Left renal cortex interstitium (tissue), 4 donors: ENCODE results near the gene ARID3C. TPM values are rescaled to one million over a fixed set of nuclear protein-coding genes. Genes with fewer than 3 reads are reported as not detected.

Experiments
- DNase-seq, 4 donors: peaks; one replicate each; pipeline ENCODE4 v3.0.0-alpha.2; 2013; ENCODE audit warnings: low read depth in 4 of 4, low spot score in 2 of 4, missing footprints in 1 of 4
- polyA plus RNA-seq, 4 donors: library from polyadenylated mRNA; unstranded; fragments of 120-200 nt; gene quantifications; one replicate each; pipeline ENCODE4 v1.2.1, GENCODE V29; 2013; ENCODE audit not compliant: insufficient read length in 4 of 4

Gene ARID3C
- polyA plus RNA-seq, 4 donors: 0.16 to 0.21 (median 0.19) TPM; not detected in 1

DNA sequence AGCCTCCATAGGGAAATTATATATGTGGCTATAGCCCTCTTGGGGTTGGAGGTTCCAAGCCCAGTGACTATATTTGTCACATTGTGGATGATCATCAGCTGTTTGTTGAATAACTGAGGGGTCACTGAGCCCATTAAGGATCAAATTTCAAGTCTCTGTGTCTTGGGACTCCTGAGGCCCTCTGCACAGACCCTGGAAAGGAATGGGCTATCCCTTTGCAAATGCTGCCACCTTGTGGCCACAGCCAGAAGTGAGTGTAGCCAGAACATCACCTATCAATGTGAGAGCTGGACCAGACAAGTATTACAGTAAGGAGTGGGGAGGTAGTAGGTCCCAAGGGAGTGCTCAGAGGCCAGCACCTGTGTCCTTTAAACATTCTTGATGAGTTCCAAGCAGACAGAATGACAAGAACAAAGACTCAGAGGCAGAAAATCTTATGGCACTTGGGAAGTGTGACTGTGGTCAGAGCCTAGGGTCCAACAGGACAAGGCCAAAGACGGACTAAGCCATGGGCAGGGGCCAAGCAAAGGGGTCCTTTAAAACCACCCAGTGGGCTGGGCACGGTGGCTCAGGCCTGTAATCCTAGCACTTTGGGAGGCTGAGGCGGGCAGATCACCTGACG is 25.1 kb downstream of the ARID3C start:
- DNase-seq: peak in 2 of 4 donors; percentile 65 to 78

DNA sequence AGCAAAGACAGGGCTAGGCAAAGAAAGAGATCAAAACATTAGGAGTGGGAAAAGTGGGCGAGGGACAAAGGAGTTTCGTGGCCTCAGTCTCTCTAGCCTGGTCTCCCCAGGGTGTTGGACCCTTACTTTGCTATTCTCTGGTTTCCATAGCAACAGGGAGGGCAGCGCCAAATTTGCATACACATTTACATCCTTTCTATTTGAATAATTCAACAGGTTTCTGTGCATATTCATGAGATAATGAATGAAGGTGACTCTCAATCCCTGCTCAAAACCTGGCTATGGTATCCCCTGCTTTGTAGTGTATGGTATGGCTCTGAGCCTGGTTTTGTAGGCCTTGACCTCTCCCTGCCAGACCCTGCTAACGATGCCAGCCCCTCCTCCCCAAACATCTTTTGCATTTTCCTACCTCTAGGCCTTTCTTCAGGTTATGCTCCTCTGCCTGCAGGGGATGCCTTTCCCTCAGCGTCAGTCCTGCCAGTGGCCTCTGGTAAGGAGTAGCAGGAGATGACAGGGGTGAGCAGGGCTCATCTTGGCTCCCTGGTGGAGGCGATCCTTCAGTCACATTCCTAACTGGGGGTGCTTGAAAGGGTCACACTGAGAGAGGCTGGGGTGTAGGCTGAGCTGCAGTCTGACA is 26.8 kb downstream of the ARID3C start:
- DNase-seq: no peak

DNA sequence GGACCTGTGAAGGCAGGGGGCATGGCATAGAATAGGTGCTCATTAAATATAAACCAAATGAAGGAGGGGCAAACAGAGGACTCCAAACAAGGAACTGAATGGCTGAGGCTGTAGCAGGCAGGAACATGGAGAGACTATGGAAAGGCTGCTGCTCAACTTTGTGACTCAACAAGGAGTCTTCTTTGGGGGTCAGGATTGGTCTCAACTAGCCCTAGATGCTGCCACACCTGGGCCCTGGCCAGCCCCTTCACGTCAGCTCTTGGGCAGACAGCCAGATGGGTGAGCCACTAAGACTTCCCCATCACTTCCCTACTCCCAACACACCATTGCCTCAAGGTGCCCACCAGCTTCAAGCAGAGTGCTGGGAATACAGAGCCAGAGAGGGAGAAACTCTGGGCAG is 28.0 kb downstream of the ARID3C start:
- no peak for DNase-seq

DNA sequence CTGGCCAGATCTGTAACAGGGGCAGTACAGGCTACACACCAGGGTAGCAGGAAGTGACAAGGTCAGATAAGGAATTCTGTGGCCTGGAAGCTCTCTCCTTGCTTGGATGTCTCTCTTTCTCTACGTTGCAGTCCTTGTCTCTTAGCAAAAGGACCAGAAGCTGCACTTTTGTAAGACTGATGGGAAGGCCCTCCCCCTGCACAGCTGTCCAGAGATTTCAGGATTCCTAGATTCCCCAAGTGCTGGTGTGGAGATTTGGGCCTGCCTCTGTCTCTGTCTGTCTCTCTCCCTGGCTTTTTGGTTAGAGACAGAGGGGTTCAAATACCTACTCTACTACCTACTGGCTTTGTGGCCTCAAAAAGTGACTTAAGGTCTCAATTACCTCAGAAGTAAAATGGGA is 29.3 kb downstream of the ARID3C start:
- DNase-seq: no peak

DNA sequence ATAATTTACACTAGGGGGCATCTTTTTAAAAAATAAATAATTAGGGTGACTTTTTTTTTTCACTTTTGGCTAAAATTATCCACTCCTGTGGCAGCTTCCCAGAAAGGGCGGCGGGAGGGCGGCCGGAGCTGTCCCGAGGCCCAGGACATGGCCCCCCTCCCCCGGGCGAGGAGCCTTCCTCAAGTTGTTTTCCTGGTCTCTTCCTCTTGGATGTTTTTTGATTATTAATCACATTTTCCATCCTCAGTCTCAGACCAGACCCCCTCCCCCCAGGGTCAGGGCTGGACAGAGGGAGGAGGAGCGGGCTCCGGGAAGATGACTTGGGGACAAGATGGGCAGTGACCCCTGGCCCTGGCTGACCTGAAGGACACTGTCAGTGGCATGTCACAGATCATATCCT is 34.7 kb downstream of the ARID3C start:
- no peak for DNase-seq

DNA sequence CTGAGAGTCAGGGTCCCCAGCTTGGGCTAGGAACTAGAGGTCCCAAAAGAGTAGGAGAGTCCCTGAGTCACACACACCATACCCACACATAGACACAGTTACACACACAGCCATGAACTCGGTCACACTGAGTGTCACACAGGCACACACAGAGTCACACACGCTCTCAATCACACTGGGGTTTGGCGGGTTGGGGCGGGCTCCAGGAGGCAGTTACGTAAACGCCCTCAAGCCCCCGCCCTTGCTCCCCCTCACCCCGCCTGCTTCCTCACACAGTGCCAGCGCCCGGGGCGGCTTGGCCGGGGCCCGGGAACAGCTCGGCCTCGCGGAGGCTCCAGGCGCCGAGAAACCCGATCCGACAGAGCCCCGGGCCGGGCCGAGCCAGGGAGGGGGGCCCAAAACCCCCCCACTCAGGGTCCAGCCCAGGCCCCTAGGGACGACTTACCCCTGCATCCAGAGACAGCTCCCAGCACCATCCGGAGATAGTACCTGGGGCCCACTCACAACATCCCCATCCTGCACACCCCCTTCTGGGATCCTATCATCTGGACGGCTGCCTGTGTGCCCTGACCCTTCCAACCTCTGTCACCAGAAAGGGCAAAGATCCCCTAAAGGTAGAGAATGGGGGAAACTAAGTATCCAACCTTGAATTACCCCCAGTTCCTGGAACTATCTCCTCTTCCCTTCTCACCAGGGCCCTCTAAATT is 35.8 kb downstream of the ARID3C start:
- no peak for DNase-seq

DNA sequence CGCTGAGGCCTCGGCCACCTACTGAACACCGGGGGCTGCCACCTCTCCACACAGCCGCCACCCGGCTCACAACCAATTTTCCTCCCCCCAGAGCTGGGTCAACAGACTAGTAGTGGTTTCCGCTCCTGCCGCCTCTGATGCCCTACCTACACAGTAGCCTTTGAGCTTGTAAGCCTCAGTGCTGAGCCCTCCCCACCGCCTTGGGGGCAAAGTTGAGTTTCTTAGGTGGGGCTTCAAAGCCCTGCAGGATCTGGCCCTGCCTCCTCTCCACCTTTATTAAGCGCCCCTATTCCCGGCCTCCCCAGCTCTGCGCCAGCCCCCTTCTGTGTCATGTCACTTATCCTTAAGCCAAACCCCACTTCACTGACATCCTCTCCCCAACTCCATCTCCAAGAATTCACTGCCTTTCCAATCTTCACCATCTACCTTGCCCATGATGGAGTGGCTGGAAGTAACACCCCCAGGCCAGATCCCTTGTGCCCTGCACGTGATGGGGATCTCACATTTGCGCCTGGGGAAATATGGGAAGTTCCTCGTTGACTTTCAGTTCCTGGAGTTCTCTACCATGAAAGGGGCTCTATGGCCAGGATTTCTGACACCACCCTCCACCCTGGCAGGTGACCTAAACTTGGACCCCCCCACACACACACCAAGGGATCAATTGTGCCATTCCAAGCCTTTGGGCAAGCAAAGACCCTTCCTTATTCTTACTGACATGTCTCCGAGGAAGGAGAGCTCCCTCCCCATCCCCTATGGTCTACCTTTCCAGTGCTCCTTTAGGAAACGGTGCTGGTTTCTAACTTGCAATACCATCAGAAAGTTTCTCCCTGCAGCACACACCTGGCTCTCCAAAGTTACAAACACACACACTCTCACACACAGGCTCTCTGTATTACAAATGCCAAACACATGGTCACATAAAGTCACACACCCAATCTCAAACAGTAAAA is 36.7 kb downstream of the ARID3C start:
- DNase-seq: no peak

DNA sequence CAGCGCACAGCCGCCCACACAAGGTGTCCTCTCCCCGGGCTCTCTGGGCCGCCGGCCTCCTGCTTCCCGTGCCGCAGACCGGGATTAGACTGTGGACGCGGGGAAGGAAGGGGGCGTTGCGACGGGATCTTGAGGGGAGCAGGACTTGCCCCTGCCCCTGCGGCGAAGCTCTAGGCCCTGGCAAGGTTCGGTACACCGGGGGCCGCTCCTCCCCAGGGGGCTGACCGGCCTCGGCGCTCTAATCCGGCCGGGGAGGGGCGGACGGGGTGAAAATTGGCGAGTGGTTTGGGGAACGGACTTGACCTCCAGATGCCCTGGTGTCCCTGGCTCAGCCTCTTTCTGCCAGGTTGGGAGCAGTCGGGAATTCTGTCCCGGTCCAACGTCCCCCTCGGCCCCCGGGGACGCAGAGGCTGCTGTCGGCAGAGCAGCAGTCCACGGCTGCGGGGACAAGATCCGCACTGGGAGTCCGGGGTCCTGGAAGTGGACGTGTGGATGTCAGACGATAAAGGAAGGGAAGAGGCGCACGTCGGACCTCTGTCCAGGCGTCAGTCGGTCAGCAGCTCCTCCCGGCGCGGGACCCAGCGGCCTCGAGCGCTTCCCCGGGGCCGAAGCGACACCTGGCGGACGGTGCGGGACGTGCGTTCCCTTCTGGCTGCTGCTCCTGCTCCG is 37.5 kb downstream of the ARID3C start:
- DNase-seq: no peak

DNA sequence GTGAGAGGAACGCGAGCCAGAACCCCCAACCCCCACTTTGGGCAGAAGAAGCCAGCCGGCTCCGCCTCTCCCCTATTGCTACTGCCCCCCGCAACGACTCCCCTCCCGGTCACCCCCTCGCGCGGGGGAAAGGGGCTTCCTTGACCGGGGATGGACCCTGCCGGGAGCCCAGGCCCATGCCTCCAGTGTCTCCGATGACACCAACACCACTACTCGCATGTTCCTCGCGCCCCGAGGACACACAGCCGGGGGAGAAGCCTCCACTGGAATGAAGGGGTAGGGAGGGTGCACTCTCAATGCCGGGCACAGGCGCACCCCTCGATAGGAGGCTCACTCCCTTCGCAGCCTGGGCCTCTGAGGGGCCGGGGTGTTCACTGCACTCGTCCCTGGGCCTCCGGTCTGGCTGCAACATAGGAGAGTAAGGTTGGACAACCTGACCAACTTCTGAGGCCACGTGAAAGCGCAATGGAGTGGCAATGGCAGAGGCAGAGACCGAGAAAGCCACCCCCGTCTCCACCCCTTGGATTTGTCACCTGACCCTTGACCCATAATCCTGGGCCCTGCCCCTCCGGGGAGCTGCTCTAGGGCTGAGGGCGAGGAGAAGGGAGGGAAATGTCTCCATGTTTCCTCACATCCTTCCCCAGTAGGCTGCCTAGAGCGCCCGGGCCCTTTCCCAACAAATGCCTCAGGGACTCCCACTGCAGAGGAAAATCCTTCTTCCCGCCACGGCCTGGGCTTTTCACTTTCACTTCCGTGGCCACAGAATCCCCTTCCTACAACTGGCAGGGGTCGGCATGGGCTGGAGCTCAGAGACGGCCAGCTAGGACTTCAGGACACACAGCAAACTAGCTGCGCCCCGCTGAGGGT is 38.3 kb downstream of the ARID3C start:
- DNase-seq: no peak

DNA sequence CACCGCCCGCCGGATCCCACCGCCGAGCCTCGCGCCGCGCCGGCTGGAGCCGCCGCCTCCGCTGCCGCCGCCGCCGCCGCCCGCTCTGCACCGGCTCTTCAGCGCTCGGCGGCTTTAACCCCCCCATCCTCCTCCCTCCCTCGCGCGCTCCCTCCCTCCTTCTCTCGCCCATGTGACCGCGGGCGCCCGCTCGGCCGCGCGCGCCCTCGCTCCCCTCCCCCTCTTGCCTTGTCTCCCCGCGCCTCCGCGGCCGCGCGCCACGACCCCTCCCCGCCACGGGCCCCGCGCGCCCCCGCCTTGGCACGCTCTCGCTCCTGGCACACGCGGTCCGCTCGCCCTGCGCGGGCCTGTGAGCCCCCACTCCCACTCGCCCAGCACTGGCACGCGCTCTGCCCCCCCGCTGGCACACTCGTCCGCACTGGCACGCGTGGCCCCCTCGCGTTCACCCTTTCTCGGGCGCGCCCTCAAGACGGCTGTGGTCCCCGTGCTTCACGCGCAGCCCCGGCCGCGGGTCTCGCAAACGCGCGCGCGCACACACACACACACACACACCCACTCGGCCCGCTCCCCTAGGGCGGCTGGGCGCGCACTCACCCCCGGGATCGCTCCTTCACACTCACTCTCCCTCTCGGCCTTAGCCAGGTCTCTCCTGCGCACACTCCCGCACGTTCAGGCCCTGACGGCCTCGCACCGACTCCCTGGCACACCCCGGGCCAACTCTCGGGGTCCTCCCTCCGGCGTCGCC is 39.1 kb downstream of the ARID3C start, which contains the start of gene CNTFR:
CNTFR (minus strand) TSS at position 89 of the 745 bp plus-strand sequence. CDS start 20,743 bp downstream, outside the sequence.
- no peak for DNase-seq

DNA sequence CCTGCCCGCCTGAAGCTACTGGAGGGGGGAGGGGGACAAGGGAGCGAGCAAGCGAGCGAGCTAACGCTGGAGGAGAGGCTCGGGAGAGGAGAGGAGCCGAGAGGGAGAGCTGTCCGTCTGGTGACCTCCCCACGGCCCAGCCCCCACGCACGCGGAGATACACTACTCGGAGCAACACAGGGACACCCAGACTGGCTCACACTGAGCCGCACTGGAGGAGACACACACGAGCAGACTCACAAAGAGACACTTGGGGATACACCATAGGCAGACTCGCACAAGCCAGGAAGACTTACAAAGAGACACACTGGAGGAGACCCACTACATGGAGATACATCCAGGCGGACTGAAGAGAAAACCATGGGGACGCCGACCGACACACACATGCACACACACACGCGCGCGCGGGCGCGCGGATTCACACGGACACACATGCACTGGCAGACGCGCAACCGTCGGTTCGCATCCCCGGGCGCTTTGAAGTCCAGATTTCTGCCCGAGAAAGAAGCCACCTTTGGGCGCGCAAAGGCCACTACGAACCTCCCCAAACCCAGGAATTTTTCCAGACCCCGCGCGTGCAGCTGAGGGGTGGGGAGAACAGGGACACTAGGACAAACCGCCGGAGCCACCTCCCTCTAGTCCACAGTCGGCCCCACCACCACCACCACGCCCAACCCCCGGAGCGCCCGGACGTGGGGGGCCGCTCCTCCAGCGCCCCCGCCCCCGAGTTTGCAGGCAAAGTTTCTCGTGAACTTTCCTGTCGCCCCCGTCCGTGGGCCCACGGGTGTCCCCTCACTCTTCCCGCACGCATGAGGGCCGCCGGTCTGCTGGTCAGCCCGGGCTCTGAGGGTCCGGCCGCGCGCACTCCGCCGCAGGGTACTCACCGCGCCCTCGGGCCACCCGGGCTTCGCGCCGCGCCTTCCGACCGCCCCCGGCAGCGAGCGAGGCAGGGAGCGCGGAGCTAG is 39.9 kb downstream of the ARID3C start:
- DNase-seq: no peak

DNA sequence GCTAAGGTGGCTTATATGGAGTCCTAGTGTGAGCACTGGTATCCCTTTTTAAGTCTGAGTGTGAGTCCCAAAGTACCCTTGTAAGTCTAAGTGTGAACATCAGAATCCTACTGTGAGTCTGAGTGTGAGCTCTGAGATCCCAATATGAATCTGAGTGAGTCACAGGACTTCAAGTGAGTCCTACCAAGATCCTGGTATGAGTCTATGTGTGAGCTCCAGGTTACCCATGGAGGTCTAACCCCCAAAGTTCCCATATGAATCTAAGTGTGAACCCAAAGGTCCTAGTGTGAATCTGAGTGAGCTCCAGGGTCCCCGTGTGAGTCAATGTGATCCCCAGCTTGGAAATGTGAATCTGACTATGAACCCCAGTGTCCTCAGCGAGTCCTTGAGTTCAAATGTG is 41.6 kb downstream of the ARID3C start:
- DNase-seq: no peak

DNA sequence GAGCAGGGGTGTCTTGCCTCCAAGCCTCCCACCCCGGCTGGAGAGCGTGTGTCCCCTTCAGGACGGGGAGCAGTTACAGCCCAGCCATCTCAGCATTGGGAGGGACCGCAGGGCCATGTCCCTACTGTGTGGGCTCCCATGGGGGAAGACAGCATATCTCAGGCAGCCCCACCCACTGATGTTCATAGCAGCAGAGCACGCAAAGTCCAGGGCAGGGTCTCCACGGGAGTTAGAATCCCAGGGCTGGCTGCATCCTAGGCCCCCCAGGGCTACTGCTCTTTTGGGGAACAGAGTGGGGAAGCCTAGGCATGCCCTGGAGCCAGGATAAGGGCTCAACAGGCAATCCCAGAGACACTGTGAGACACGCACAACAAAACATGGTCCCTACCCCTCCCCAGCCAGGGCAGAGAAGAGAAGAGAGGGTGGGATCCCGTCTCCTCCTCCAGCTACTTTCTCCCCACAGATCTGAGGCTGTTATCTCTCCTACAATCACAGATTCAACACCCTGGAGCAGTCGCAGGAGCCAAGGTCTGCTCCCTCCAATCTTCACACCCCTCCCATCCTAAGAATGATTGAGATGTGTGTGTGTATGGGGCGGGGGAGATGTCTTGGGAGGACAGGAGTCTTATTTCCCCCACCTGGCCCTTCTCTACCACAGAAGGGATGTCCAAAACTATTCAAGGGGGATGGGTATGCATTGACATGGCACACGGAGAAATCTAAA is 42.8 kb downstream of the ARID3C start:
- DNase-seq: no peak

DNA sequence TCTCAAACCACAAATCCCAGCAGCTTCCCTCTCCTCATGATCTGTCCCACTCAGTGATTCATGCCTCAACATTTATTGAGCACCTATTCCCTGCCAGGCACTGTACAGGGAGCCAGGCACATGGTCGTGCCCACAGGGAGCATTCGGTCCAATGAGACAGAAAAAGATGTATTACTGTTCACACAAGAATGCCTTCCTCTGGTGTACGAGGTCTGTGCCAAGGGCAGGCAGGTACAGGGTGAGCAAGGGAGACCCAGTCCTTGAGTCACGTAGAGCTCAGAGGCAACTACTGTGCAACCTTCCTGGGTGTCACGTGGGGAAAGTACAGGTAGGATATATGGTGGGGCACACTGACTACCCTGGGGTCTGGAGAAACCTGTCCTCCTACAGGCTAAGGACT is 43.9 kb downstream of the ARID3C start:
- DNase-seq: no peak

DNA sequence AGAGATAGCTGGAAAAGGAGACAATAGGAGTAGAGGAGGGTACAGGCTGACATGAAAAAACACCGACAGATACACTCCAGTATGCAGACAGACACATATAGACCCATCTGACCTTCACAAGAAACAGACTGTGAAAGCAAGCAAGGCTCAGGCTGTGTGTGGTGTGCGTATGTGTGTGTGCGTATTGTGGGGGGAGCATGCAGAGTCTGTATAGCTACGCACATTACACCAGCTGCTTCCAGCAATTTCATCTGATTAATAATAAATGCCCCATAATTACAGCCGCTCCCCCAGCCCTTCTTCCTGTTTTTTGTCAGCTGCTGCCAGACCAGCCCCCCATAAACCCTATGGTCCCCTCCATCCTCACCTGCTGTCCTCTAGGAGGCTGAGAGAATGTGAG is 46.1 kb downstream of the ARID3C start:
- DNase-seq: no peak

DNA sequence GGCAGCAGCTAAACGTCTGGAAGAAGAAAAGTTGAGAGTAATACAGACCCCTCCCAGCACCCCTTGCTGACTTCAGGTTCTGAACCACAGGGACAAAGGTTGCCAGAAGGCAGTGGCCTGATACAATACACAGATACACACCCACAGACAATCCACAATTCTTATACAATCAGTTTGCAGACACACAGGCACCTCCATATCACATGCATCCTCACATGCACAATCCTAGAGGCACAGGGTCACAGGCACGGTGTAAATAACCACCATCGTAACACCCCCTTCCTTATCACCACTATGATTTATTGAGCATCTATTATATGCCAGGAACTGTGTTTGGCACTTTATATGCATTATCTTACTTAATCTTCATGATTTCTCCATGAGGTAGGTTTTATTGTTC is 47.5 kb downstream of the ARID3C start:
- DNase-seq: no peak

DNA sequence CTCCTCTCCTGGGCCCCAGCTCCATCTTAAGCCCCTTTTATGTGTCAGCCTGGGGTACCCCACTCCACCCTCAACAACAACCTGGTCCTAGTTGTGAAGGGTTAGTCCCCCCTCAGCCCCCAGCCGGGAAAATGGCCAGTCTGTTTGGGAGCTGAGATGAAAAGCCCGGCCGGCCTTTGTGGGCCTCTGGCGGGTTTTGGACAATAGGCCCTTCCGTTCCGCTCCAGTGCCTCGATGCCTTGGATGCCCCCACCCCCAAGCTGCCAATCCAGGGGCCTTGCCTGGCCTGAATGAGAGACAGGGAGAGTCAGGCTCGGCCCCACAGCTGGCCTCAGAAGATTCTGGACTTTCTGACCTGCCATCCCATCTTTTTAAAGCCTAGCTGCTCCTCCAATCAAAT is 48.5 kb downstream of the ARID3C start:
- DNase-seq: no peak
